Mammary epithelial cell (primary cell): Measurements from ENCODE around the gene AKAP9.

Experiments used
- CTCF ChIP-seq, 2 donors: IDR thresholded peaks in 1 of 2; conservative IDR thresholded peaks in 1 of 2; 2 replicates each; pipeline ENCODE4 v1.5.1; 2011 to 2012; ENCODE audit warnings: inconsistent platforms in 2 of 2, low read length in 2 of 2, mild to moderate bottlenecking in 2 of 2, control low read depth in 1 of 2, low read depth in 1 of 2; ENCODE audit not compliant: insufficient read depth in 1 of 2; ENCODE audit errors: extremely low read depth in 1 of 2
- EZH2 ChIP-seq: IDR thresholded peaks from 2 replicates; pipeline ENCODE4 v1.6.1; 2012; ENCODE audit warnings: low read length, inconsistent platforms, borderline replicate concordance

GRCh38 chr7:92155108-92155739, 214.6 kb downstream of the AKAP9 start:
- no peak for TF ChIP-seq CTCF (conservative IDR thresholded peaks at IDR 0.05 in 1 of 2, IDR thresholded peaks at IDR 0.05 in 1 of 2; ENCODE audit: extremely low read depth in 1 of 2, insufficient read depth in 1 of 2, low read depth in 1 of 2, low read length in 2 of 2)
- no peak for TF ChIP-seq EZH2
